ENCODE data around the gene RTP2.

Gene RTP2

GRCh38 chr3:187679638-187680396, 22.5 kb downstream of the RTP2 start:
- no peak for TF ChIP-seq POLR2A (IDR thresholded peaks at IDR 0.05; ENCODE audit: extremely low read depth, insufficient read length)
- TF ChIP-seq, protein P1, sequence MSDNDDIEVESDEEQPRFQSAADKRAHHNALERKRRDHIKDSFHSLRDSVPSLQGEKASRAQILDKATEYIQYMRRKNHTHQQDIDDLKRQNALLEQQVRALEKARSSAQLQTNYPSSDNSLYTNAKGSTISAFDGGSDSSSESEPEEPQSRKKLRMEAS (IDR thresholded peaks at IDR 0.05; ENCODE audit: low read depth, low read length), result 0 out of 2 replicates have a peak, but pooled peaks have one; percentile 20
- TF ChIP-seq CTCF (IDR thresholded peaks at IDR 0.05; ENCODE audit: low read depth, low read length), result peak; percentile 75
- peak; percentile 66 for TF ChIP-seq MYC (IDR thresholded peaks at IDR 0.05; ENCODE audit: low read depth, low read length)
- H3K4me3 ChIP-seq (ENCODE audit: low read depth, low read length), result no peak overlapping the region
- peak; percentile 65 for DNase-seq (ENCODE audit: low read depth)

DNA sequence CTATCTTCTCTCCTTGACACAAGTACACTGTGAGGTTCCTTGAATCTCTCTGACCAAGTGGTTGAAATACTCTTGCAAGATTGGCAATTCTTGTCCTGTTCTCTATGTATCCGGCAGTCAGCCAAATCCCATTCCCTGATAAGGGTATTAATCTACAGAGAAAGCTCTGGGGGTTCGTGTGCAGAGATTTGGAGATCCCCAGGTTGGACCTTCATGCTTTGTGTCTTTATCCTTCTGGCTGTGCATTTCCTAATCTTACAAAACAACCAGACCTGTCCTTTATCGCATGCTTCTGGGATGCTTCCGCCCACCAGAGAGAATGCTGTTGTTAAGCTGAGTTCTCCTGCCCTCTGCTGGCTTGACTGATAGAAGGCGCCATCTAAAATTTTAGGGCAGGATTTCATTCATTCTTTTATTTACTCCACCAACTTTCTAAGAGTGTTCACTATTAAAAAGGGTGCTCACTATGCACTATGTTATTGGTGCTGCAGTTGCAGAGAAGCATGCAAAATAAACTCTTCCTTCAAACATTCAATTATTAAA, 23.6 kb downstream of the RTP2 start:
- DNase-seq (ENCODE audit: low read depth), result peak; percentile 44
- H3K4me3 ChIP-seq (ENCODE audit: low read depth, low read length), result no peak overlapping the region
- no peak for TF ChIP-seq MYC (IDR thresholded peaks at IDR 0.05; ENCODE audit: low read depth, low read length)
- peak; percentile 37 for TF ChIP-seq CTCF (IDR thresholded peaks at IDR 0.05; ENCODE audit: low read depth, low read length)

- no peak overlapping the region for H3K4me3 ChIP-seq (ENCODE audit: low read depth, low read length)
- no peak for DNase-seq (ENCODE audit: low read depth)
- TF ChIP-seq, protein P1 (IDR thresholded peaks at IDR 0.05; ENCODE audit: low read depth, low read length), result no peak
- no peak for TF ChIP-seq MYC (IDR thresholded peaks at IDR 0.05; ENCODE audit: low read depth, low read length)
- no peak for TF ChIP-seq CTCF (IDR thresholded peaks at IDR 0.05; ENCODE audit: low read depth, low read length)
- no peak for TF ChIP-seq POLR2A (IDR thresholded peaks at IDR 0.05; ENCODE audit: extremely low read depth, insufficient read length)
These were observed 24.8 kb downstream of the RTP2 start for GRCh38 chr3:187677604-187678003.

GRCh38 chr3:187673012-187673411, 29.3 kb downstream of the RTP2 start:
- no peak for DNase-seq (ENCODE audit: low read depth)
- H3K4me3 ChIP-seq (ENCODE audit: low read depth, low read length), result no peak overlapping the region
- TF ChIP-seq CTCF (IDR thresholded peaks at IDR 0.05; ENCODE audit: low read depth, low read length) (no peak), MYC (IDR thresholded peaks at IDR 0.05; ENCODE audit: low read depth, low read length) (no peak), POLR2A (IDR thresholded peaks at IDR 0.05; ENCODE audit: extremely low read depth, insufficient read length) (no peak)
- TF ChIP-seq, protein P1 (IDR thresholded peaks at IDR 0.05; ENCODE audit: low read depth, low read length), result no peak

GRCh38 chr3:187669675-187670504, 32.5 kb downstream of the RTP2 start, which contains the start of gene SST:
Gene SST, minus strand, starts transcription at chr3:187670394. Its CDS starts 103 bp downstream, at chr3:187670291.
- H3K4me3 ChIP-seq (ENCODE audit: low read depth, low read length), result no peak within 1 kb of the TSS
- DNase-seq (ENCODE audit: low read depth), result peak; percentile 39
- TF ChIP-seq POLR2A (IDR thresholded peaks at IDR 0.05; ENCODE audit: extremely low read depth, insufficient read length), result no peak
- TF ChIP-seq, protein P1 (IDR thresholded peaks at IDR 0.05; ENCODE audit: low read depth, low read length), result 0 out of 2 replicates have a peak, but pooled peaks have one; percentile 17

- TF ChIP-seq, protein P1 (IDR thresholded peaks at IDR 0.05; ENCODE audit: low read depth, low read length), result no peak
- TF ChIP-seq POLR2A (IDR thresholded peaks at IDR 0.05; ENCODE audit: extremely low read depth, insufficient read length) (no peak), CTCF (IDR thresholded peaks at IDR 0.05; ENCODE audit: low read depth, low read length) (no peak), MYC (IDR thresholded peaks at IDR 0.05; ENCODE audit: low read depth, low read length) (no peak)
- DNase-seq (ENCODE audit: low read depth), result no peak
- no peak overlapping the region for H3K4me3 ChIP-seq (ENCODE audit: low read depth, low read length)
These were observed 34.8 kb downstream of the RTP2 start for GRCh38 chr3:187667526-187667925.
